H9 (cell line): ENCODE measurements around the gene UNC5B. TPM values are rescaled to one million over a fixed set of nuclear protein-coding genes. Genes with fewer than 3 reads are reported as not detected.

Experiments used
- DNase-seq: peaks from one replicate; pipeline ENCODE4 v3.0.0-alpha.2; 2017
- H2AFZ ChIP-seq: one replicate; pipeline ENCODE4 v1.6.1; 2013; ENCODE audit warnings: mild to moderate bottlenecking, low read length, control low read depth, moderate library complexity
- H2AK5ac ChIP-seq: 2 replicates; pipeline ENCODE4 v1.6.1; 2013; ENCODE audit warnings: low read length, control low read depth, mixed read lengths; ENCODE audit not compliant: insufficient read length
- H2BK120ac ChIP-seq: one replicate; pipeline ENCODE4 v1.6.1; 2013; ENCODE audit warnings: low read depth, mild to moderate bottlenecking, low read length, control low read depth, inconsistent platforms; ENCODE audit not compliant: poor library complexity, severe bottlenecking
- H2BK12ac ChIP-seq: 2 replicates; pipeline ENCODE4 v1.6.1; 2013; ENCODE audit warnings: low read length, control low read depth, mixed read lengths, low read depth; ENCODE audit not compliant: insufficient read length
- H2BK15ac ChIP-seq: 2 replicates; pipeline ENCODE4 v1.6.1; 2013; ENCODE audit warnings: low read depth, low read length, control low read depth
- H2BK20ac ChIP-seq: one replicate; pipeline ENCODE4 v1.6.1; 2013; ENCODE audit warnings: low read depth, mild to moderate bottlenecking, low read length, control low read depth, inconsistent platforms; ENCODE audit not compliant: poor library complexity, severe bottlenecking
- H2BK5ac ChIP-seq: 2 replicates; pipeline ENCODE4 v1.6.1; 2013; ENCODE audit warnings: low read length, control low read depth, mixed read lengths; ENCODE audit not compliant: insufficient read length
- H3K14ac ChIP-seq: 2 replicates; pipeline ENCODE4 v1.6.1; 2013; ENCODE audit warnings: low read length, control low read depth; ENCODE audit not compliant: insufficient read depth
- H3K18ac ChIP-seq: 2 replicates; pipeline ENCODE4 v1.6.1; 2013; ENCODE audit warnings: low read depth, mild to moderate bottlenecking, mixed read lengths, low read length, control low read depth; ENCODE audit not compliant: insufficient read length
- H3K23ac ChIP-seq: 2 replicates; pipeline ENCODE4 v1.6.1; 2013; ENCODE audit warnings: low read length, control low read depth, mixed read lengths, low read depth; ENCODE audit not compliant: insufficient read length
- H3K23me2 ChIP-seq: 2 replicates; pipeline ENCODE4 v1.6.1; 2013; ENCODE audit warnings: low read depth, mild to moderate bottlenecking, mixed read lengths, low read length, control low read depth; ENCODE audit not compliant: insufficient read length, poor library complexity, severe bottlenecking
- H3K27ac ChIP-seq: 2 replicates; pipeline ENCODE4 v1.5.1; 2013; ENCODE audit warnings: low read length, control low read depth, mixed read lengths, low read depth; ENCODE audit not compliant: insufficient read length
- H3K27me3 ChIP-seq: 2 replicates; pipeline ENCODE4 v1.6.1; 2013; ENCODE audit warnings: low read length, control low read depth, inconsistent platforms; ENCODE audit not compliant: insufficient read depth
- H3K4ac ChIP-seq: 2 replicates; pipeline ENCODE4 v1.6.1; 2013; ENCODE audit warnings: low read depth, mild to moderate bottlenecking, control low read depth, inconsistent platforms, low read length, moderate library complexity
- H3K4me1 ChIP-seq: 2 replicates; pipeline ENCODE4 v1.6.1; 2013; ENCODE audit warnings: low read length, control low read depth, inconsistent platforms; ENCODE audit not compliant: insufficient read depth
- H3K4me2 ChIP-seq: 2 replicates; pipeline ENCODE4 v1.6.1; 2013; ENCODE audit warnings: low read length, control low read depth, mixed read lengths; ENCODE audit not compliant: insufficient read length, insufficient read depth
- H3K56ac ChIP-seq: 2 replicates; pipeline ENCODE4 v1.6.1; 2013; ENCODE audit warnings: low read depth, mild to moderate bottlenecking, mixed read lengths, low read length, control low read depth; ENCODE audit not compliant: insufficient read length
- H3K79me1 ChIP-seq: 2 replicates; pipeline ENCODE4 v1.6.1; 2013; ENCODE audit warnings: low read depth, mild to moderate bottlenecking, moderate library complexity, low read length, control low read depth, inconsistent platforms; ENCODE audit not compliant: insufficient read depth, poor library complexity, severe bottlenecking
- H3K79me2 ChIP-seq: 2 replicates; pipeline ENCODE4 v1.6.1; 2013; ENCODE audit warnings: low read length, control low read depth, inconsistent platforms; ENCODE audit not compliant: insufficient read depth
- H3K9ac ChIP-seq: 2 replicates; pipeline ENCODE4 v1.6.1; 2013; ENCODE audit warnings: low read length, control low read depth, mixed read lengths; ENCODE audit not compliant: insufficient read length; ENCODE audit errors: extremely low read depth
- H3K9me3 ChIP-seq: one replicate; pipeline ENCODE4 v1.6.1; 2013; ENCODE audit warnings: low read depth, low read length, inconsistent platforms; ENCODE audit not compliant: control insufficient read depth
- H3T11ph ChIP-seq: one replicate; pipeline ENCODE4 v1.6.1; 2013; ENCODE audit warnings: mild to moderate bottlenecking, low read length, control low read depth, inconsistent platforms
- H4K20me1 ChIP-seq: one replicate; pipeline ENCODE4 v1.6.1; 2013; ENCODE audit not compliant: control insufficient read depth, insufficient read length, insufficient read depth
- H4K5ac ChIP-seq: 2 replicates; pipeline ENCODE4 v1.6.1; 2013; ENCODE audit warnings: low read depth, mild to moderate bottlenecking, mixed read lengths, low read length, control low read depth; ENCODE audit not compliant: insufficient read length
- H4K8ac ChIP-seq: replicated peaks from 2 replicates; pipeline ENCODE4 v1.6.1; 2013; ENCODE audit warnings: low read length, control low read depth, mixed read lengths, low read depth; ENCODE audit not compliant: insufficient read length
- H4K91ac ChIP-seq: 2 replicates; pipeline ENCODE4 v1.6.1; 2013; ENCODE audit warnings: low read depth, mild to moderate bottlenecking, moderate library complexity, mixed read lengths, low read length, control low read depth; ENCODE audit not compliant: insufficient read length
- H3K27ac Mint-ChIP-seq, 3 experiments: 2 replicates in 2 of 3; 3 replicates in 1 of 3; pipeline ENCODE4 v1.8.0; 2020 to 2021; ENCODE audit warnings: mixed read lengths in 3 of 3, mild to moderate bottlenecking in 1 of 3, moderate library complexity in 1 of 3
- H3K27me3 Mint-ChIP-seq: 2 replicates; pipeline ENCODE4 v1.8.0; 2021; ENCODE audit warnings: low read depth, mild to moderate bottlenecking, moderate library complexity, mixed read lengths
- H3K36me3 Mint-ChIP-seq, 3 experiments: 2 replicates in 2 of 3; 3 replicates in 1 of 3; pipeline ENCODE4 v1.8.0; 2020 to 2021; ENCODE audit warnings: low read depth in 3 of 3, mixed read lengths in 3 of 3; ENCODE audit not compliant: insufficient read depth in 1 of 3
- H3K4me1 Mint-ChIP-seq, 2 experiments: 2 replicates each; pipeline ENCODE4 v1.8.0; 2020; ENCODE audit warnings: mixed read lengths in 2 of 2
- H3K4me3 Mint-ChIP-seq, 2 experiments: 2 replicates in 1 of 2; 3 replicates in 1 of 2; pipeline ENCODE4 v1.8.0; 2020 to 2021; ENCODE audit warnings: mild to moderate bottlenecking in 2 of 2, mixed read lengths in 2 of 2, moderate library complexity in 1 of 2
- H3K9me3 Mint-ChIP-seq, 2 experiments: 2 replicates in 1 of 2; 3 replicates in 1 of 2; pipeline ENCODE4 v1.8.0; 2020; ENCODE audit warnings: mild to moderate bottlenecking in 2 of 2, mixed read lengths in 2 of 2, moderate library complexity in 1 of 2
- WGBS: extraction: QIAGEN DNeasy Blood & Tissue Kit; methylation state at CpG from one replicate; pipeline ENCODE4 v1.1.7; 2013; ENCODE audit warnings: missing lambda C conversion rate, low lambda C conversion rate, mixed read lengths; ENCODE audit not compliant: insufficient read length; ENCODE audit errors: extremely low coverage; 5-methylcytosine and 5-hydroxymethylcytosine counted together
- total RNA-seq: library from RNA; stranded (reverse); gene quantifications from 2 replicates; pipeline ENCODE4 v1.2.1, GENCODE V29; 2021
- TF ChIP-seq, protein P1 (sequence below): fragments of 200-600 bp; sonication (generic); conservative IDR thresholded peaks from 3 replicates; pipeline ENCODE4 v1.8.0; 2021; ENCODE audit warnings: antibody characterized with exemption, mild to moderate bottlenecking

The UNC5B gene
- total RNA-seq, 1 experiment from 2014 or later, result 28.4 TPM

DNA sequence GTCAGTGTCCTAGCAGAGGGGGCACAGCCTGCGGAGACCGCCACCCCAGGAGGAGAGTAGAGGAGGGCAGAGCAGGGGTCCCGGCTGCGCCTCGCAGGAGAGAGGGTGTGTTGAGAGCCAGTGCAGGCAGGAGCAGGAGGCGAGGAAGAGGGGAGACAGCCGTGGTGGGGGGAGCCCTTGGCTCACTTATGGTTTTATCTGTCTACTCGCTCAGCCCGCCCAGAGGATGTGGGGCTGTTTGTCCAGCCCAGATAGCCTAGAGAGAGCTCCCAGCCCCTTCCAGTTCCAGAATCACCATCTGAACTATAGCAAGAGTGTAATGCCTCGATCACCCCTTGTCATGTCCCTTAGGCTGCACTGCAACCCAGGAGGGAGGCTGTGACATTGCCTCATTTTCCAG lies 133.3 kb downstream of the UNC5B start:
- no peak for DNase-seq
- Histone ChIP-seq H3K27me3 (no peaks in the 10 kb centered on the region), H4K91ac (peak overlapping the region; percentile 25), H3K4ac (no peak overlapping the region), H3K4me1 (peaks cover 15% of the 10 kb centered on the region), H3K4me2 (no peak overlapping the region), H3K56ac (no peak overlapping the region), H2BK5ac (no peak overlapping the region), H2BK15ac (no peak overlapping the region), H3K27ac (no peak overlapping the region), H4K5ac (no peak overlapping the region), H3K14ac (peak overlapping the region; percentile 27; the same call in 1 of the 2 replicates), H4K8ac (no peak overlapping the region), H3T11ph (no peak overlapping the region), H2BK12ac (no peak overlapping the region), H3K23ac (no peak overlapping the region), H3K79me1 (no peaks in the 10 kb centered on the region), H2BK20ac (no peak overlapping the region), H3K9me3 (no peaks in the 10 kb centered on the region), H3K23me2 (no peaks in the 10 kb centered on the region), H2BK120ac (no peak overlapping the region), H3K9ac (no peak overlapping the region), H4K20me1 (no peaks in the 10 kb centered on the region), H2AK5ac (no peak overlapping the region), H3K18ac (peak overlapping the region; percentile 7), H2AFZ (no peak overlapping the region), H3K79me2 (no peaks in the 10 kb centered on the region)
- Mint-ChIP-seq H3K9me3 (no peaks in the 10 kb centered on the region), H3K4me3 (no peak overlapping the region; a peak in 1 of 5 replicates), H3K36me3 (peaks cover 0 to 2% (median 2%) of the 10 kb centered on the region in 3 experiments; a peak in 4 of 7 replicates), H3K4me1 (peaks cover 77 to 81% of the 10 kb centered on the region in 2 experiments), H3K27me3 (no peaks in the 10 kb centered on the region), H3K27ac (peak overlapping the region; percentile 93 to 99 (median 96))
- TF ChIP-seq, protein P1, sequence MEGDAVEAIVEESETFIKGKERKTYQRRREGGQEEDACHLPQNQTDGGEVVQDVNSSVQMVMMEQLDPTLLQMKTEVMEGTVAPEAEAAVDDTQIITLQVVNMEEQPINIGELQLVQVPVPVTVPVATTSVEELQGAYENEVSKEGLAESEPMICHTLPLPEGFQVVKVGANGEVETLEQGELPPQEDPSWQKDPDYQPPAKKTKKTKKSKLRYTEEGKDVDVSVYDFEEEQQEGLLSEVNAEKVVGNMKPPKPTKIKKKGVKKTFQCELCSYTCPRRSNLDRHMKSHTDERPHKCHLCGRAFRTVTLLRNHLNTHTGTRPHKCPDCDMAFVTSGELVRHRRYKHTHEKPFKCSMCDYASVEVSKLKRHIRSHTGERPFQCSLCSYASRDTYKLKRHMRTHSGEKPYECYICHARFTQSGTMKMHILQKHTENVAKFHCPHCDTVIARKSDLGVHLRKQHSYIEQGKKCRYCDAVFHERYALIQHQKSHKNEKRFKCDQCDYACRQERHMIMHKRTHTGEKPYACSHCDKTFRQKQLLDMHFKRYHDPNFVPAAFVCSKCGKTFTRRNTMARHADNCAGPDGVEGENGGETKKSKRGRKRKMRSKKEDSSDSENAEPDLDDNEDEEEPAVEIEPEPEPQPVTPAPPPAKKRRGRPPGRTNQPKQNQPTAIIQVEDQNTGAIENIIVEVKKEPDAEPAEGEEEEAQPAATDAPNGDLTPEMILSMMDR, result no peak
- no CpG with 5 or more reads among the region's 10 CpGs for WGBS
